Measurements from ENCODE around the gene PDGFRA.
"Not testable (repeated sequence)": the region's sequence is repeated elsewhere in the genome, so short reads cannot be mapped to it uniquely, and the experiment has no call there.

PDGFRA gene

GRCh38 chr4:54332542-54332941 is 103.4 kb downstream of the PDGFRA start:
- no peak for DNase-seq

- DNase-seq = no peak
Measured at GRCh38 chr4:54333657-54334056, 104.6 kb downstream of the PDGFRA start.

- not testable (repeated sequence) for DNase-seq
Measured at GRCh38 chr4:54334769-54335168, 105.7 kb downstream of the PDGFRA start.

GRCh38 chr4:54337009-54337408 is 107.9 kb downstream of the PDGFRA start:
- no peak for DNase-seq

GRCh38 chr4:54342067-54342466 is 113.0 kb downstream of the PDGFRA start:
- DNase-seq = not testable (repeated sequence)

All from islet precursor cell (in vitro differentiated cells).